ENCODE measurements around the gene PUM1. TPM values are rescaled to one million over a fixed set of nuclear protein-coding genes. Genes with fewer than 3 reads are reported as not detected.
"Not testable (repeated sequence)": the region's sequence is repeated elsewhere in the genome, so short reads cannot be mapped to it uniquely, and the experiment has no call there.

Gene PUM1
- total RNA-seq, 2 experiments from 2014 or later = 91.0 to 94.9 TPM

- ChIA-PET CTCF (no interaction called here), POLR2A (no interaction called here)
- ATAC-seq (no peak), DNase-seq (no peak)
- H3K27me3 Mint-ChIP-seq (ENCODE audit: low read depth) = no peaks in the 10 kb centered on the region
- H3K9me3 Mint-ChIP-seq (ENCODE audit: insufficient read depth) = no peaks in the 10 kb centered on the region
- peaks cover 53% of the 10 kb centered on the region for H3K4me1 Mint-ChIP-seq (ENCODE audit: low read depth)
- H3K4me3 Mint-ChIP-seq = peak overlapping the region; percentile 1
- peak overlapping the region; percentile 39 for H3K27ac Mint-ChIP-seq
- H3K36me3 Mint-ChIP-seq (ENCODE audit: low read depth) = peaks cover 50% of the 10 kb centered on the region
Measured at GRCh38 chr1:31058012-31058411, 7.5 kb downstream of the PUM1 start.

- ChIA-PET CTCF (interaction anchor here (1.0 to 1.3 kb wide), 2 partner anchors 10 to 15 kb away, joined by 3 read pairs; no protein-coding TSS in a partner anchor), POLR2A (interaction anchor here (0.6 to 2.6 kb wide), 2 partner anchors 9 to 126 kb away, joined by 3 to 15 read pairs; partner anchors contain the start of gene PUM1)
- DNase-seq = no peak
- Mint-ChIP-seq H3K27ac (no peak overlapping the region), H3K9me3 (ENCODE audit: insufficient read depth) (no peaks in the 10 kb centered on the region), H3K27me3 (ENCODE audit: low read depth) (no peaks in the 10 kb centered on the region), H3K4me3 (no peak overlapping the region), H3K4me1 (ENCODE audit: low read depth) (peaks cover 43% of the 10 kb centered on the region), H3K36me3 (ENCODE audit: low read depth) (peaks cover 48% of the 10 kb centered on the region)
- ATAC-seq = no peak
Measured at GRCh38 chr1:31055953-31056352, 9.6 kb downstream of the PUM1 start.

GRCh38 chr1:31055501-31055900 is 10.0 kb downstream of the PUM1 start:
- DNase-seq = no peak
- ChIA-PET POLR2A (interaction anchor here (2.6 kb wide), 1 partner anchor 9 kb away, joined by 15 read pairs; the partner anchor contains the start of gene PUM1), CTCF (interaction anchor here (1.0 kb wide), 1 partner anchor 15 kb away, joined by 3 read pairs; no protein-coding TSS in a partner anchor)
- H3K27me3 Mint-ChIP-seq (ENCODE audit: low read depth) = no peaks in the 10 kb centered on the region
- peaks cover 51% of the 10 kb centered on the region for H3K36me3 Mint-ChIP-seq (ENCODE audit: low read depth)
- no peak overlapping the region for H3K27ac Mint-ChIP-seq
- ATAC-seq = no peak
- no peak overlapping the region for H3K4me3 Mint-ChIP-seq
- peaks cover 44% of the 10 kb centered on the region for H3K4me1 Mint-ChIP-seq (ENCODE audit: low read depth)
- H3K9me3 Mint-ChIP-seq (ENCODE audit: insufficient read depth) = no peaks in the 10 kb centered on the region

- Mint-ChIP-seq H3K27ac (no peak overlapping the region), H3K4me1 (ENCODE audit: low read depth) (peaks cover 47% of the 10 kb centered on the region), H3K4me3 (no peak overlapping the region), H3K27me3 (ENCODE audit: low read depth) (no peaks in the 10 kb centered on the region), H3K9me3 (ENCODE audit: insufficient read depth) (no peaks in the 10 kb centered on the region), H3K36me3 (ENCODE audit: low read depth) (peaks cover 52% of the 10 kb centered on the region)
- DNase-seq (no peak), ATAC-seq (no peak)
- CTCF ChIA-PET = interaction anchor here (1.0 kb wide), 1 partner anchor 14 kb away, joined by 3 read pairs; no protein-coding TSS in a partner anchor
- POLR2A ChIA-PET = interaction anchor here (2.6 kb wide), 1 partner anchor 10 kb away, joined by 15 read pairs; the partner anchor contains the start of gene PUM1
Measured at GRCh38 chr1:31054958-31055481, 10.5 kb downstream of the PUM1 start.

GRCh38 chr1:31054349-31054748 is 11.2 kb downstream of the PUM1 start:
- ChIA-PET POLR2A (no interaction called here), CTCF (no interaction called here)
- no peaks in the 10 kb centered on the region for H3K9me3 Mint-ChIP-seq (ENCODE audit: insufficient read depth)
- peaks cover 50% of the 10 kb centered on the region for H3K36me3 Mint-ChIP-seq (ENCODE audit: low read depth)
- no peaks in the 10 kb centered on the region for H3K27me3 Mint-ChIP-seq (ENCODE audit: low read depth)
- H3K27ac Mint-ChIP-seq = no peak overlapping the region
- no peak overlapping the region for H3K4me3 Mint-ChIP-seq
- ATAC-seq (peak; percentile 17), DNase-seq (no peak)
- peaks cover 45% of the 10 kb centered on the region for H3K4me1 Mint-ChIP-seq (ENCODE audit: low read depth)

GRCh38 chr1:31052613-31053012 is 12.9 kb downstream of the PUM1 start:
- CTCF ChIA-PET, H3K27ac Mint-ChIP-seq: not testable (repeated sequence)

GRCh38 chr1:31051611-31052010 is 13.9 kb downstream of the PUM1 start:
- Mint-ChIP-seq H3K27me3 (ENCODE audit: low read depth) (no peaks in the 10 kb centered on the region), H3K4me1 (ENCODE audit: low read depth) (peaks cover 38% of the 10 kb centered on the region), H3K4me3 (no peak overlapping the region), H3K9me3 (ENCODE audit: insufficient read depth) (no peaks in the 10 kb centered on the region), H3K36me3 (ENCODE audit: low read depth) (peaks cover 45% of the 10 kb centered on the region), H3K27ac (no peak overlapping the region)
- DNase-seq = no peak
- POLR2A ChIA-PET = no interaction called here
- ATAC-seq = no peak
- CTCF ChIA-PET = no interaction called here

More at GRCh38 chr1:31052613-31053012, 12.9 kb downstream of the PUM1 start:
- POLR2A ChIA-PET; DNase-seq; H3K4me3 Mint-ChIP-seq; ATAC-seq; H3K9me3 Mint-ChIP-seq (ENCODE audit: insufficient read depth); H3K27me3 Mint-ChIP-seq (ENCODE audit: low read depth): not testable (repeated sequence)
- H3K36me3 Mint-ChIP-seq (ENCODE audit: low read depth) = peaks cover 37% of the 10 kb centered on the region
- H3K4me1 Mint-ChIP-seq (ENCODE audit: low read depth) = peaks cover 32% of the 10 kb centered on the region

- DNase-seq; H3K27me3 Mint-ChIP-seq (ENCODE audit: low read depth); CTCF ChIA-PET; ATAC-seq; POLR2A ChIA-PET; H3K4me3 Mint-ChIP-seq; H3K9me3 Mint-ChIP-seq (ENCODE audit: insufficient read depth): not testable (repeated sequence)
- Mint-ChIP-seq H3K36me3 (ENCODE audit: low read depth) (peaks cover 51% of the 10 kb centered on the region), H3K4me1 (ENCODE audit: low read depth) (peaks cover 27% of the 10 kb centered on the region), H3K27ac (peak overlapping the region; percentile 28)
Measured at GRCh38 chr1:31047507-31047906, 18.0 kb downstream of the PUM1 start.

GRCh38 chr1:31043631-31044030 is 21.9 kb downstream of the PUM1 start:
- ChIA-PET POLR2A (no interaction called here), CTCF (no interaction called here)
- DNase-seq (no peak), ATAC-seq (no peak)
- Mint-ChIP-seq H3K36me3 (ENCODE audit: low read depth) (peaks cover 53% of the 10 kb centered on the region), H3K27ac (no peak overlapping the region), H3K4me1 (ENCODE audit: low read depth) (peaks cover 20% of the 10 kb centered on the region), H3K9me3 (ENCODE audit: insufficient read depth) (no peaks in the 10 kb centered on the region), H3K4me3 (no peak overlapping the region), H3K27me3 (ENCODE audit: low read depth) (no peaks in the 10 kb centered on the region)

- H3K27ac Mint-ChIP-seq = no peak overlapping the region
- H3K9me3 Mint-ChIP-seq (ENCODE audit: insufficient read depth) = no peaks in the 10 kb centered on the region
- ATAC-seq (no peak), DNase-seq (no peak)
- H3K27me3 Mint-ChIP-seq (ENCODE audit: low read depth) = no peaks in the 10 kb centered on the region
- H3K4me3 Mint-ChIP-seq = no peak overlapping the region
- peaks cover 25% of the 10 kb centered on the region for H3K4me1 Mint-ChIP-seq (ENCODE audit: low read depth)
- peaks cover 58% of the 10 kb centered on the region for H3K36me3 Mint-ChIP-seq (ENCODE audit: low read depth)
- ChIA-PET POLR2A (no interaction called here), CTCF (no interaction called here)
Measured at GRCh38 chr1:31042656-31043055, 22.9 kb downstream of the PUM1 start.

- Mint-ChIP-seq H3K4me3 (no peak overlapping the region), H3K9me3 (ENCODE audit: insufficient read depth) (no peaks in the 10 kb centered on the region), H3K27me3 (ENCODE audit: low read depth) (no peaks in the 10 kb centered on the region), H3K4me1 (ENCODE audit: low read depth) (peaks cover 27% of the 10 kb centered on the region), H3K36me3 (ENCODE audit: low read depth) (peaks cover 57% of the 10 kb centered on the region), H3K27ac (no peak overlapping the region)
- no peak for DNase-seq
- CTCF ChIA-PET = interaction anchor here (1.2 kb wide), 1 partner anchor 23 kb away, joined by 3 read pairs; the partner anchor contains the start of gene PUM1
- POLR2A ChIA-PET = no interaction called here
- no peak for ATAC-seq
Measured at GRCh38 chr1:31041529-31041928, 24.0 kb downstream of the PUM1 start.

GRCh38 chr1:31040038-31040437 is 25.5 kb downstream of the PUM1 start:
- no peaks in the 10 kb centered on the region for H3K27me3 Mint-ChIP-seq (ENCODE audit: low read depth)
- ATAC-seq (no peak), DNase-seq (no peak)
- no peaks in the 10 kb centered on the region for H3K9me3 Mint-ChIP-seq (ENCODE audit: insufficient read depth)
- H3K4me3 Mint-ChIP-seq = no peak overlapping the region
- ChIA-PET POLR2A (no interaction called here), CTCF (interaction anchor here (0.8 to 1.2 kb wide), 2 partner anchors 16 to 25 kb away, joined by 3 read pairs; partner anchors contain the start of gene PUM1)
- H3K36me3 Mint-ChIP-seq (ENCODE audit: low read depth) = peaks cover 51% of the 10 kb centered on the region
- H3K4me1 Mint-ChIP-seq (ENCODE audit: low read depth) = peaks cover 26% of the 10 kb centered on the region
- no peak overlapping the region for H3K27ac Mint-ChIP-seq

Data from activated CD8-positive, alpha-beta T cell treated with anti-CD3 and anti-CD28 coated beads, Interleukin-2, amount 10 ng/mL, durations not matched to agents 7 days and 5 days (primary cell).